GM19025 (cell line): Measurements from ENCODE around the gene MEGF11.

Experiments
- ATAC-seq: cut with Tn5 transposase; IDR thresholded peaks from one replicate; pipeline ENCODE4 v1.9.1; 2021; ENCODE audit warnings: mild to moderate bottlenecking, low read depth, moderate library complexity; ENCODE audit not compliant: unreplicated experiment

The MEGF11 gene

GRCh38 chr15:66101715-66102395 lies 151.7 kb downstream of the MEGF11 start:
- ATAC-seq: no peak

DNA sequence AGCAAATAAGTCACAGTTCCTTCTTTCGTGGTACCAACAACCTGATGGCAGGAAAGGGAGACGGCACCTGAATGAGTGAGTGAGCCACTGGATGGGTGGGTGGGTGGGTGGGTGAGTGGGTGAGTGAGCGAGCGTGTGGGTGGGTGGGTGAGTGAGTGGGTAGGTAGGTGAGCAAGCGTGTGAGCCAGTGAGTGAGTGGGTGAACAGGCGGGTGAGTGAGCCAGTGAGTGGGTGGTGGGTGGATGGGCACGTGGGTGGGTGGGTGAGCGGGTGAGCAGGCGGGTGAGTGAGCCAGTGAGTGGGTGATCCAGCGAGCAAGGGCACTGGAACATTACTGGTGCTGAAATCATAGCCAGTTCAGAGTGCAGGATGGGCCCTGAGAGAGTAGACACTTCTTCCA lies 152.8 kb downstream of the MEGF11 start:
- ATAC-seq: no peak

GRCh38 chr15:66099950-66100671 lies 153.4 kb downstream of the MEGF11 start:
- ATAC-seq: no peak

DNA sequence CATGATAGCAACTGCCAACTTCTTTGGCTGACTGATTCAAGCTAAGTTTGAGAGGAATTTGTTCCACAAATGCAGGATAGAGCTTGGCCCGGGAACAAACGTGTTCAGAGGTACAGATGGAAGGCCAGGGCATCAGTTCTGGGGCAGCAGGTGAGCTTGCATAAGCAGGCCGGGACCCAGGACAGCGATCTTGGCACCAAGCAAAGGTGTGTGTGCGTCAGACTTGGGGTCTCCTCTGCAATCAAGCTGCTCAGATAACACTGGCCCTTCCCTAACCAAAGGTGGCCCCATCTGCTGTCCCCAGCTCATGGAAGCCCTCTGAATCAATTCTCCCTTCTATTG lies 155.6 kb downstream of the MEGF11 start:
- no peak for ATAC-seq

- ATAC-seq: no peak
These were observed 156.2 kb downstream of the MEGF11 start for GRCh38 chr15:66097151-66098021.

DNA sequence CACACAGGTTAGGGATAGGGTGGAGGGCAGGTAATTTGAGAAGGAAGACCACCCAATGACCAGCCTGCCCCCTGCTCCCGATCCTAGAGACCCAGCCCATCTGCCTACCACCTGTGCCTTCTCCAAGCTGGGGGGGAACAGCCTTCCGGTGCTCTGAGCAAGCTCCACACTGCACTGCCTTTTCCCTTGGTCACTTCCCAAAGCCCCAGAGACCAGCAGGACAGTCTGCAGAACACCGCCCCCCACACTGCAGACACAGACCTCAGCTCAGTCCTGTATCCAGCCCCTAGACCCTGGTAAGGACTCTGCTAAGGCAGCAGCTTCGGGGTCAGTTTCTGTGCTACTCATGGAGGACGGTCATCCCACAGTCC lies 156.9 kb downstream of the MEGF11 start:
- no peak for ATAC-seq

DNA sequence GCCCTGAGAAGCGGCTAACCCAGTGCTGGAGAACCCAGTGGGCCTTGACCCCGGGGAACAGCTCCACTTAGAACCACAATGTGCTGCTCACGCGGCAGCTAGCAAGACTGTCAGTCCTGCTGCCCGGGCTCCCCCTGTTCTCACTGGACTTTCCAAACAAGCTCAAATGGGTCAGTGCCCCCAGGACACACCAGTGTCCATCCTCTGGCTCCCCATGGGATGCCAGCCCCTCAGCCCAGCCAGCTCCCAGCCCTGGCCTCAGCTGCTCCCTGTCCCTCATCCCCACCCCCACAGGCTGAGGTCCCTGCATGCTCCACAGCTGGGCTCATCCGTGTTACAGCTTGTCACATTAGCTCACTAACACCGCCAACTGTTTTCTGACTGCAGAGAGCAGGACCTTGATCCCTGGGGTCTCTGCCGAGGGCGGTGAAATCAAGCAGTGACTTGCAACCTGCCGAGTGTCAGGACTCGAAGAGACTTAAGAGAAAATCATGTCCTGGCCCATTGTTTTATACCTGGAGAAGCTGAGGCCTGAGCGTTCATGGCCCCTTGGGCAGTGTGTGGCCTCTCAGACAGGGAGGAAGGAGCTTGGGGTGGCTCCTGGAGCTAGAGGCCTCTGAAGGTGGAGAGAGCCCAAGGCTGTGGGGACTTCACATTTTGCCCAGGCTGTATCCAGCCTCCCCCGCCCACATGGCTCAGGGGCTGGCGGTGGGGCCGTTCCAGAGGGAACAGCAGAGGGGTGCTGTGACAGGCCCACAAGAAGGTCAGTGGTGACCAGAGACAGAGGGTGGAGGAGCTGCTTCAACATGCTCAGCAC lies 157.5 kb downstream of the MEGF11 start:
- ATAC-seq: no peak

DNA sequence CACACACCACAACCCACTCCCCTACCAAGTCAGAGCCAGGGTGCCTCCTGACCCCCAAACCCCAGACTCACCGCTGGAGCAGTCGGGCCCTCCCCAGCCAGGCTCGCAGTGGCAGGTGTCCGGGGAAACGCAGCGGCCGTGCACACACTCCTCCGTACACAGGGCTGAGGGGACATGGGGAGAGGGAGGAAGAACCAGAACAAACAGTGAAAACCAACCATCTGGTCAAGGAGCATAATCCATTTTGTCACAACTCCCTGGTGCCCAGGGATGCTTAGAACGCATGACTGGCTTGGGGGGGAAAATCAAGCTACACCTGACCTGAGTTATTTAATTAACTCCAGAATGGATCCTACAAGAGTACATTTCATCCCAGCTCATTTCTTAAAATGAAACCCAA lies 159.2 kb downstream of the MEGF11 start:
- no peak for ATAC-seq

GRCh38 chr15:66092053-66093016 lies 161.2 kb downstream of the MEGF11 start:
- no peak for ATAC-seq

DNA sequence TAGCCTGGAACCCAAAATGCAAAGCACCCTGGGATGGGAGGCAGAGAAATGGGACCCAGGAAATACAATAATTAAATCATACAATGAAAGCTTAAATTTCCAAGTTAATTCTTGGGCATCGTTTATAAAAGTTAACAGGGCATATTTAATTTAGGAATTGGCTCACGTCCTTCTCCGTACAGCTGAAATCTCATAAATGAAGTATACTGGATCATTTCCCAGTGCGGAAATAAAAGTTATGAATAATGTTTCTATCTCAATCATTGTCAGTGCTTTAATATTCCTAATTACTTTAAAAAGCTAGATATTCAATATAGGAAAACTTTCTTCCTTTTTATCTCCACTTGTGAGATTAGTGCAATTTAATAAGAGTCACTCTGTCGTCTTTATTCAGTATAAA lies 164.0 kb downstream of the MEGF11 start:
- no peak for ATAC-seq

- no peak for ATAC-seq
These were observed 164.5 kb downstream of the MEGF11 start for GRCh38 chr15:66089049-66089448.

DNA sequence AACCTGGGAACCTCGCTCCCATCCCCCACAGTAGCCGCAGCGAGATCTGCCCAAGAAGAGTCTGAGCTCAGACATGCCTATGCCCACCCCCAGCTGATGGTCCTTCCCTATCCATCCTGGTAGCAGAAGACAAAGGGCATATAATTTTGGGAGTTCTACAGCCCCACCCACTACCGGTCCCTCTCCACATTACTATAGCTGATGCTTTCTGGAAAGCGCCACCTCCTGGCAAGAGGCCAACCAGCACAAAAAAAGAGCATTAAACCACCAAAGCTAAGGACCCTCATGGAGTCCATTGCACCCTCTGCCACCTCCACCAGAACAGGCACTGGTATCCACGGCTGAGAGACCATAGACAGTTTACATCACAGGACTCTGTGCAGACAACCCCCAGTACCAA lies 168.4 kb downstream of the MEGF11 start:
- no peak for ATAC-seq

GRCh38 chr15:66084704-66085103 lies 168.8 kb downstream of the MEGF11 start:
- ATAC-seq: no peak

GRCh38 chr15:66080717-66081398 lies 172.7 kb downstream of the MEGF11 start:
- no peak for ATAC-seq

DNA sequence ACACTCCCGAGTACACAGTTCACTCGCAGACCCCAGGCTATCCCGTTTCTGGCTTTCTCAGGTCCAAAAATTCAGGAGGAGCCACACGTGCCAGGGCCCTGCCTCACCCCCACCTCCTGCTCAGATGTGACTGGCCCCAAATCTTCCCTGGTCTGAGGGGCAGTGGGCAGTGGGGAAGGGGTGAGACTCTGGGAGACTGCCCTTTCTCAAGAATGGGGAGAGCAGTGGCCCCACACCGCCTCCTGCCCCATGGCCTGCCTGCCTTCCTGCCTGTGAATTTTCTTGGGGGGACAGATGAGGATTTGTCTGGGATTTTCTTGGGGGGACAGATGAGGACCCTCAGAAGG lies 174.6 kb downstream of the MEGF11 start:
- no peak for ATAC-seq

DNA sequence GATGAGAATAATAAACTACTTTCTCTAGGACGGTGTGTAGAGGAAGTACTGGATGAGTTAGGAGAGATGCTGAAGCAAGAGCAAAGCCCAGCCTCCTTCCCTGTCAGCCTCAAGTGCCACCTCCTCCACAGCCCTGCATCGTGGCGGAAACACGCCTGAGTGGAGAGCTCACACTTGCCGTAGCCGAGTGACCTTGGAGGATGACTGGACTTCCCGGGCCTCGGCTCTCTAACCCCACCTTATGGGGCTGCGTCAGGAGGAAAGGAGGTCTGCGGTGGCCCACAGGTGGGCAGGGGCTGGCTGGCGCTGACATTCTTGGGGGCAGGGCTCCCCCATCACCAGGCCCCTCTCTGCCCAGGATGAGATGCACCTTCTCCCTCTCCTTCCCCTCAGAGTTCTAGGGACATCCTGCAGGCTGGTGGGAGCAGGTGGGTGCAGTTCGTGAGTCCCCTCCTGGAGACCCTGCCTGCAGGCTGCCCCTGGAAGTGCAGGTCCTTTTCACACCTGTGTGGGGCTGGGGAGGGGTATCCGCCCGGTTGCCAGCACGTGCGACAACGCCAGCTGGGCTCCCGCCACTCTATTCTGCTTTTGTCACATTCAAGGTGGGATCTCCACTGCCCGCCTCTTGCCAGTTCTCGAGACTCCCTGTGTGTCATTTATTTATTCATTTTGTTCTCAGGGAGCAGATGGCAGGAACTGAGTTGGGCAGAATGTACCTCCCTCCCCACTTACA lies 175.2 kb downstream of the MEGF11 start:
- no peak for ATAC-seq

- ATAC-seq: no peak
These were observed 176.3 kb downstream of the MEGF11 start for GRCh38 chr15:66077320-66077663.

- ATAC-seq: no peak
These were observed 176.8 kb downstream of the MEGF11 start for GRCh38 chr15:66076591-66077319.
